GM21515 (cell line): ENCODE results near the gene TMEM174.
"Not testable (repeated sequence)": the region's sequence is repeated elsewhere in the genome, so short reads cannot be mapped to it uniquely, and the experiment has no call there.

Experiments
- ATAC-seq: cut with Tn5 transposase; IDR thresholded peaks from one replicate; pipeline ENCODE4 v1.9.1; 2021; ENCODE audit not compliant: unreplicated experiment

The TMEM174 gene

GRCh38 chr5:73193592-73193991 lies 20.6 kb downstream of the TMEM174 start:
- no peak for ATAC-seq

- ATAC-seq = no peak
Observed at GRCh38 chr5:73196201-73196600, 23.2 kb downstream of the TMEM174 start.

- ATAC-seq = no peak
Observed at GRCh38 chr5:73197637-73198257, 24.8 kb downstream of the TMEM174 start.

- no peak for ATAC-seq
Observed at GRCh38 chr5:73198833-73199592, 26.0 kb downstream of the TMEM174 start.

- no peak for ATAC-seq
Observed at GRCh38 chr5:73199671-73200070, 26.7 kb downstream of the TMEM174 start.

- ATAC-seq = peak; percentile 69
Observed at GRCh38 chr5:73201547-73202513, 28.8 kb downstream of the TMEM174 start.

- ATAC-seq = no peak
Observed at GRCh38 chr5:73204332-73204731, 31.3 kb downstream of the TMEM174 start.

- no peak for ATAC-seq
Observed at GRCh38 chr5:73204733-73205132, 31.7 kb downstream of the TMEM174 start.

- ATAC-seq = no peak
Observed at GRCh38 chr5:73205305-73205704, 32.3 kb downstream of the TMEM174 start.

GRCh38 chr5:73207239-73207638 lies 34.2 kb downstream of the TMEM174 start:
- not testable (repeated sequence) for ATAC-seq

GRCh38 chr5:73209075-73209474 lies 36.1 kb downstream of the TMEM174 start:
- not testable (repeated sequence) for ATAC-seq

- not testable (repeated sequence) for ATAC-seq
Observed at GRCh38 chr5:73212693-73213092, 39.7 kb downstream of the TMEM174 start.

- no peak for ATAC-seq
Observed at GRCh38 chr5:73213566-73213998, 40.6 kb downstream of the TMEM174 start.

- ATAC-seq = no peak
Observed at GRCh38 chr5:73214306-73214705, 41.3 kb downstream of the TMEM174 start.

GRCh38 chr5:73214996-73215395 lies 42.0 kb downstream of the TMEM174 start:
- no peak for ATAC-seq

GRCh38 chr5:73215531-73215890 lies 42.5 kb downstream of the TMEM174 start:
- ATAC-seq = no peak

- ATAC-seq = no peak
Observed at GRCh38 chr5:73215891-73216610, 43.1 kb downstream of the TMEM174 start.

- ATAC-seq = no peak
Observed at GRCh38 chr5:73218552-73219171, 45.7 kb downstream of the TMEM174 start.

- ATAC-seq = not testable (repeated sequence)
Observed at GRCh38 chr5:73219336-73219735, 46.3 kb downstream of the TMEM174 start.

GRCh38 chr5:73221161-73221560 lies 48.2 kb downstream of the TMEM174 start:
- ATAC-seq = no peak
